GM12872 (cell line): Measurements from ENCODE around the gene KCTD20.

ENCODE experiments used
- CTCF ChIP-seq: IDR thresholded peaks from 3 replicates; pipeline ENCODE4 v1.5.1; 2011; ENCODE audit warnings: low read depth, mild to moderate bottlenecking, low read length, moderate library complexity; ENCODE audit not compliant: insufficient read depth

KCTD20 gene

GRCh38 chr6:36489426-36489825 is 46.6 kb downstream of the KCTD20 start:
- TF ChIP-seq CTCF, result no peak

GRCh38 chr6:36491378-36491965 is 48.7 kb downstream of the KCTD20 start:
- no peak for TF ChIP-seq CTCF

- no peak for TF ChIP-seq CTCF
Measured at GRCh38 chr6:36492092-36492491, 49.3 kb downstream of the KCTD20 start.

- no peak for TF ChIP-seq CTCF
Measured at GRCh38 chr6:36492621-36493020, 49.8 kb downstream of the KCTD20 start.

- no peak for TF ChIP-seq CTCF
Measured at GRCh38 chr6:36493319-36493718, 50.5 kb downstream of the KCTD20 start.

GRCh38 chr6:36493859-36494258 is 51.1 kb downstream of the KCTD20 start:
- TF ChIP-seq CTCF, result no peak

- no peak for TF ChIP-seq CTCF
Measured at GRCh38 chr6:36495086-36495485, 52.3 kb downstream of the KCTD20 start.

GRCh38 chr6:36499918-36500317 is 57.1 kb downstream of the KCTD20 start:
- no peak for TF ChIP-seq CTCF
